ENCODE data around the gene ADAMTS4. TPM values are rescaled to one million over a fixed set of nuclear protein-coding genes. Genes with fewer than 3 reads are reported as not detected.

ADAMTS4 gene
- total RNA-seq, 4 donors from 2014 or later = 1.3 to 2.6 (median 1.8) TPM

GRCh38 chr1:161162806-161163205 lies 36.0 kb downstream of the ADAMTS4 start:
- no peak overlapping the region for H3K27ac ChIP-seq
- intact Hi-C loops (cut with DNase I) = no loop called here
- no peak for DNase-seq
- 89 to 97% methylated on average over 9 to 10 of the region's 10 CpGs for WGBS, 2 donors
- no peak overlapping the region for H3K4me3 ChIP-seq
- TF ChIP-seq CTCF (IDR thresholded peaks at IDR 0.05) (no peak), POLR2A (IDR thresholded peaks at IDR 0.05) (no peak)
- H3K27me3 ChIP-seq = no peaks in the 10 kb centered on the region
- H3K36me3 ChIP-seq = peaks cover 0 to 55% (median 6%) of the 10 kb centered on the region in 3 donors
- H3K9me3 ChIP-seq = no peaks in the 10 kb centered on the region
- H3K4me1 ChIP-seq = peaks cover 29 to 70% (median 43%) of the 10 kb centered on the region in 3 donors

GRCh38 chr1:161162052-161162451 lies 36.8 kb downstream of the ADAMTS4 start:
- DNase-seq = no peak
- Histone ChIP-seq H3K27me3 (no peaks in the 10 kb centered on the region), H3K36me3 (peaks cover 0 to 62% (median 8%) of the 10 kb centered on the region in 3 donors), H3K27ac (no peak overlapping the region), H3K9me3 (no peaks in the 10 kb centered on the region), H3K4me1 (peaks cover 21 to 62% (median 36%) of the 10 kb centered on the region in 3 donors), H3K4me3 (no peak overlapping the region)
- TF ChIP-seq CTCF (IDR thresholded peaks at IDR 0.05) = no peak
- no peak for TF ChIP-seq POLR2A (IDR thresholded peaks at IDR 0.05)
- intact Hi-C loops (cut with DNase I) = no loop called here
- 71 to 74% methylated on average over 4 to 7 of the region's 7 CpGs for WGBS, 2 donors

- Histone ChIP-seq H3K27me3 (no peaks in the 10 kb centered on the region), H3K4me3 (no peak overlapping the region), H3K9me3 (no peaks in the 10 kb centered on the region), H3K4me1 (peaks cover 20 to 58% (median 33%) of the 10 kb centered on the region in 3 donors), H3K27ac (no peak overlapping the region), H3K36me3 (peaks cover 0 to 66% (median 8%) of the 10 kb centered on the region in 3 donors)
- DNase-seq = no peak
- intact Hi-C loops (cut with DNase I) = no loop called here
- WGBS, 2 donors = 88 to 91% methylated on average over 4 to 5 of the region's 5 CpGs
- TF ChIP-seq CTCF (IDR thresholded peaks at IDR 0.05) (no peak), POLR2A (IDR thresholded peaks at IDR 0.05) (no peak)
Observed at GRCh38 chr1:161161652-161162051, 37.2 kb downstream of the ADAMTS4 start.

GRCh38 chr1:161160671-161161145 lies 38.1 kb downstream of the ADAMTS4 start:
- 92 to 93% methylated on average over 14 to 18 of the region's 22 CpGs for WGBS, 2 donors
- no peaks in the 10 kb centered on the region for H3K27me3 ChIP-seq
- peak overlapping the region in 2 of 4 donors; percentile 80 to 89 for H3K4me3 ChIP-seq
- H3K4me1 ChIP-seq = peaks cover 19 to 59% (median 33%) of the 10 kb centered on the region in 3 donors
- H3K27ac ChIP-seq = no peak overlapping the region
- peaks cover 0 to 67% (median 8%) of the 10 kb centered on the region in 3 donors for H3K36me3 ChIP-seq
- TF ChIP-seq POLR2A (IDR thresholded peaks at IDR 0.05) (no peak), CTCF (IDR thresholded peaks at IDR 0.05) (no peak)
- H3K9me3 ChIP-seq = no peaks in the 10 kb centered on the region
- DNase-seq = no peak
- intact Hi-C loops (cut with DNase I) = no loop called here

- Histone ChIP-seq H3K4me1 (peaks cover 13 to 59% (median 26%) of the 10 kb centered on the region in 3 donors), H3K27me3 (no peaks in the 10 kb centered on the region), H3K9me3 (no peaks in the 10 kb centered on the region), H3K36me3 (peaks cover 0 to 64% (median 8%) of the 10 kb centered on the region in 3 donors), H3K4me3 (peak overlapping the region; percentile 77 to 99 (median 84)), H3K27ac (peak overlapping the region; percentile 87 to 96 (median 94))
- 14% methylated on average over 7 of the region's 11 CpGs for WGBS, 2 donors
- intact Hi-C loops (cut with DNase I) = no loop called here
- DNase-seq = no peak
- no peak for TF ChIP-seq CTCF (IDR thresholded peaks at IDR 0.05)
- no peak for TF ChIP-seq POLR2A (IDR thresholded peaks at IDR 0.05)
Observed at GRCh38 chr1:161159913-161160243, 39.0 kb downstream of the ADAMTS4 start.
